ENCODE data around the gene MLPH. TPM values are rescaled to one million over a fixed set of nuclear protein-coding genes. Genes with fewer than 3 reads are reported as not detected.

MLPH gene
- total and polyA plus RNA-seq, 9 of the 15 experiments (the other 6 are each of a cell fraction or from before 2014, with no cell fraction given) = 0.22 TPM; not detected in 8

- Histone ChIP-seq H2AFZ (ENCODE audit: low read depth, low read length) (no peak overlapping the region), H3K27ac (ENCODE audit: extremely low read depth, low read depth, low read length) (no peak overlapping the region), H3K9ac (ENCODE audit: insufficient read depth in 1 of 2, low read depth in 2 of 2, low read length in 2 of 2) (no peak overlapping the region), H3K4me1 (replicated peaks in 1 of 2; ENCODE audit: control insufficient read depth in 2 of 2, insufficient read depth in 2 of 2, low read length in 2 of 2) (peaks cover 7 to 17% of the 10 kb centered on the region in 2 experiments), H4K20me1 (replicated peaks; ENCODE audit: control insufficient read depth, insufficient read depth, low read length) (no peaks in the 10 kb centered on the region), H3K27me3 (ENCODE audit: control insufficient read depth in 2 of 2, insufficient read depth in 2 of 2, low read length in 2 of 2) (peaks cover 0 to 4% of the 10 kb centered on the region in 2 experiments; a peak in 2 of 5 replicates), H3K9me3 (replicated peaks; ENCODE audit: control insufficient read depth, insufficient read depth, low read depth, low read length) (no peaks in the 10 kb centered on the region), H3K9me1 (ENCODE audit: control insufficient read depth, insufficient read depth, low read length) (no peaks in the 10 kb centered on the region), H3K4me2 (ENCODE audit: insufficient read depth, low read length) (no peak overlapping the region), H3K79me2 (ENCODE audit: control insufficient read depth, insufficient read depth, low read length) (no peaks in the 10 kb centered on the region), H3K4me3 (no peak overlapping the region), H3K36me3 (ENCODE audit: control insufficient read depth, insufficient read depth, low read length) (no peaks in the 10 kb centered on the region)
- ChIA-PET CTCF (ENCODE audit: low intra/inter-chr PET ratio) (no interaction called here), POLR2A (interaction anchor here (0.9 to 1.1 kb wide), 2 partner anchors 11 to 105 kb away, joined by 3 to 4 read pairs; no protein-coding TSS in a partner anchor)
- intact Hi-C loops (cut with micrococcal nuclease) = no loop called here
- ATAC-seq = no peak
- no peak for TF ChIP-seq SRSF1 (IDR thresholded peaks at IDR 0.05; ENCODE audit: low read depth, low read length)
- no peak for TF ChIP-seq FOXA3 (CRISPR knock-in tag; conservative IDR thresholded peaks at IDR 0.05 in 1 of 2, IDR thresholded peaks at IDR 0.05 in 1 of 2)
- TF ChIP-seq SAP30 (IDR thresholded peaks at IDR 0.05; ENCODE audit: borderline replicate concordance, insufficient read depth, low read depth, low read length, poor library complexity, severe bottlenecking) = no peak
- TF ChIP-seq MXI1 (IDR thresholded peaks at IDR 0.05; ENCODE audit: low read depth, low read length) = no peak
- no peak for TF ChIP-seq SAFB2 (IDR thresholded peaks at IDR 0.05; ENCODE audit: borderline replicate concordance, low read depth, low read length, severe bottlenecking)
- no peak for TF ChIP-seq CHD1 (IDR thresholded peaks at IDR 0.05; ENCODE audit: low read length)
- in situ Hi-C loops (cut with MboI) = no loop called here
- no peak for FAIRE-seq
- WGBS (ENCODE audit: insufficient coverage, low coverage, missing lambda C conversion rate) = 22% methylated on average over 7 of the region's 7 CpGs
- no peak for DNase-seq (ENCODE audit: extremely low read depth in 1 of 4, low spot score in 3 of 4)
- no TSS peak for BruUV-seq (replicated peaks)
Measured at GRCh38 chr2:237470914-237471313, 16.1 kb upstream of the MLPH start.

Measured in K562 (cell line).